ENCODE data around the gene SLC27A1.
"Not testable (repeated sequence)": the region's sequence is repeated elsewhere in the genome, so short reads cannot be mapped to it uniquely, and the experiment has no call there.

SLC27A1 gene

DNA sequence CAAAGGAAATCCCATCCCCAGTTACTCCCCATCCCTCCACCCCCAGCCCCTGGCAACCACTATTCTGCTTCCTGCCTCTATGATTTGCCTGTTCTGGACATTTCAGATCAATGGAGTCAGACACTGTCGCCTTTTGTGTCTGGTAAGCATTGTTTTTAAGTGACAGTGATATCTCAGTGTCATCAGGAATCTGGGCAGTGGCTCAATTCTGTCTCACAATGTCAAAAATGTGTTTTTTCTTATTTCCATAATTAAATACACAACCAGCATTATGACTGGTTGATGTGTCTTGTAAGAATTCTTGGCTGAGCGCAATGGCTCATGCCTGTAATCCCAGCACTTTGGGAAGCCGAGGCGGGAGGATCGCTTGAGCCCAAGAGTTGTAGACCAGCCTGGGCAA lies 21.0 kb downstream of the SLC27A1 start:
- Histone ChIP-seq H3K27ac (ENCODE audit: low read length) (no peak overlapping the region), H3K4me1 (ENCODE audit: control insufficient read depth in 1 of 2, insufficient read depth in 2 of 2, low read length in 2 of 2) (peaks cover 4 to 7% of the 10 kb centered on the region in 2 donors), H3K4me3 (ENCODE audit: low read depth in 1 of 2, low read length in 2 of 2) (no peak overlapping the region), H3K27me3 (ENCODE audit: low read depth, low read length) (no peaks in the 10 kb centered on the region), H3K36me3 (ENCODE audit: control insufficient read depth in 1 of 2, insufficient read depth in 2 of 2, low read length in 2 of 2) (peaks cover 0 to 4% of the 10 kb centered on the region in 2 donors), H3K9me3 (ENCODE audit: control insufficient read depth in 1 of 2, low read length in 2 of 2) (no peaks in the 10 kb centered on the region)

DNA sequence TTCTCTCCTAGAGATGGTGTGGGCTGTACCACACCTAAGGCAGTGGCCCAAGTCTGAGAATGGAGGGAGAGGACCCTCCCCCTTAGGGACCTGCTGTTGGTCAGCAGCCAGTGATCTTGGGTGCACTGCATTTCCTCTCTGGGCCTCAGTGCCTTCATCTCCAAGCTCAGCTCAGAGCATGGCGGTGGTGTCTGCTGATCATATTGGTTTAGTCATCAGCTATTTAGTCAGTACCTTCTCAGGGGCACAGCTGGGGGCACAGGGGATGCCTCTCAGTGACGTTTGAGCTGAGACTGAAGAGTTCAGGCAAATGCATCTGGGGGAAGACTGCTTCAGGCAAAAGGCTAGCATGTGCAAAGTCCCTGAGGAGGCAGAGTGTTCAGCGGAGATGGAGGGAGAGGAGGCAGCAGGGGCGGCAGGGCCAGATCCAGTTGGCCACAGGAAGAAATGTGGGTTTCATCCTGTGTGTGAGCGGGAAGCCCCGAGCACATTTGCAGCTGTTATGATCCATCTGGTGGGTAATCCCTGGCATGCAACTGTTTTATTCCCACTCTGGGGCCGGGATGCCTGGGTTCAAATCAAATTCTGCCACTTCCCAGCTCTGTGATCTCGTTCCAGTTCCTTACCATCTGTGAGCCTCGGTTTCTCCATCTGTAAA lies 25.4 kb downstream of the SLC27A1 start:
- Histone ChIP-seq H3K4me1 (ENCODE audit: control insufficient read depth in 1 of 2, insufficient read depth in 2 of 2, low read length in 2 of 2) (peaks cover 0 to 10% of the 10 kb centered on the region in 2 donors), H3K27ac (ENCODE audit: low read length) (no peak overlapping the region), H3K27me3 (ENCODE audit: low read depth, low read length) (no peaks in the 10 kb centered on the region), H3K9me3 (ENCODE audit: control insufficient read depth in 1 of 2, low read length in 2 of 2) (no peaks in the 10 kb centered on the region), H3K4me3 (ENCODE audit: low read depth in 1 of 2, low read length in 2 of 2) (no peak overlapping the region), H3K36me3 (ENCODE audit: control insufficient read depth in 1 of 2, insufficient read depth in 2 of 2, low read length in 2 of 2) (peaks cover 0 to 11% of the 10 kb centered on the region in 2 donors)

- Histone ChIP-seq H3K9me3 (ENCODE audit: control insufficient read depth in 1 of 2, low read length in 2 of 2) (no peaks in the 10 kb centered on the region), H3K27me3 (ENCODE audit: low read depth, low read length) (no peaks in the 10 kb centered on the region), H3K27ac (ENCODE audit: low read length) (no peak overlapping the region), H3K4me3 (ENCODE audit: low read depth in 1 of 2, low read length in 2 of 2) (no peak overlapping the region), H3K36me3 (ENCODE audit: control insufficient read depth in 1 of 2, insufficient read depth in 2 of 2, low read length in 2 of 2) (peaks cover 0 to 17% of the 10 kb centered on the region in 2 donors), H3K4me1 (ENCODE audit: control insufficient read depth in 1 of 2, insufficient read depth in 2 of 2, low read length in 2 of 2) (peaks cover 0 to 10% of the 10 kb centered on the region in 2 donors)
Observed at GRCh38 chr19:17496337-17496997, 26.1 kb downstream of the SLC27A1 start.

GRCh38 chr19:17497149-17497798 lies 26.9 kb downstream of the SLC27A1 start:
- peaks cover 0 to 17% of the 10 kb centered on the region in 2 donors for H3K36me3 ChIP-seq (ENCODE audit: control insufficient read depth in 1 of 2, insufficient read depth in 2 of 2, low read length in 2 of 2)
- peaks cover 0 to 10% of the 10 kb centered on the region in 2 donors for H3K4me1 ChIP-seq (ENCODE audit: control insufficient read depth in 1 of 2, insufficient read depth in 2 of 2, low read length in 2 of 2)
- no peak overlapping the region for H3K27ac ChIP-seq (ENCODE audit: low read length)
- H3K4me3 ChIP-seq (ENCODE audit: low read depth in 1 of 2, low read length in 2 of 2), result no peak overlapping the region
- no peaks in the 10 kb centered on the region for H3K27me3 ChIP-seq (ENCODE audit: low read depth, low read length)
- H3K9me3 ChIP-seq (ENCODE audit: control insufficient read depth in 1 of 2, low read length in 2 of 2), result no peaks in the 10 kb centered on the region

- Histone ChIP-seq H3K4me1 (ENCODE audit: control insufficient read depth in 1 of 2, insufficient read depth in 2 of 2, low read length in 2 of 2) (peaks cover 0 to 10% of the 10 kb centered on the region in 2 donors), H3K36me3 (ENCODE audit: control insufficient read depth in 1 of 2, insufficient read depth in 2 of 2, low read length in 2 of 2) (peaks cover 0 to 17% of the 10 kb centered on the region in 2 donors)
- H3K4me3 ChIP-seq (ENCODE audit: low read depth in 1 of 2, low read length in 2 of 2); H3K27me3 ChIP-seq (ENCODE audit: low read depth, low read length); H3K27ac ChIP-seq (ENCODE audit: low read length); H3K9me3 ChIP-seq (ENCODE audit: control insufficient read depth in 1 of 2, low read length in 2 of 2): not testable (repeated sequence)
Observed at GRCh38 chr19:17499025-17499424, 28.7 kb downstream of the SLC27A1 start.

GRCh38 chr19:17499648-17500446 lies 29.5 kb downstream of the SLC27A1 start:
- Histone ChIP-seq H3K27me3 (ENCODE audit: low read depth, low read length) (no peaks in the 10 kb centered on the region), H3K36me3 (ENCODE audit: control insufficient read depth in 1 of 2, insufficient read depth in 2 of 2, low read length in 2 of 2) (peaks cover 0 to 17% of the 10 kb centered on the region in 2 donors), H3K4me3 (ENCODE audit: low read depth in 1 of 2, low read length in 2 of 2) (no peak overlapping the region), H3K4me1 (ENCODE audit: control insufficient read depth in 1 of 2, insufficient read depth in 2 of 2, low read length in 2 of 2) (peaks cover 0 to 10% of the 10 kb centered on the region in 2 donors), H3K27ac (ENCODE audit: low read length) (no peak overlapping the region), H3K9me3 (ENCODE audit: control insufficient read depth in 1 of 2, low read length in 2 of 2) (no peaks in the 10 kb centered on the region)

GRCh38 chr19:17500447-17501198 lies 30.3 kb downstream of the SLC27A1 start:
- H3K4me3 ChIP-seq (ENCODE audit: low read depth in 1 of 2, low read length in 2 of 2), result no peak overlapping the region
- no peak overlapping the region for H3K27ac ChIP-seq (ENCODE audit: low read length)
- no peaks in the 10 kb centered on the region for H3K27me3 ChIP-seq (ENCODE audit: low read depth, low read length)
- peaks cover 0 to 16% of the 10 kb centered on the region in 2 donors for H3K4me1 ChIP-seq (ENCODE audit: control insufficient read depth in 1 of 2, insufficient read depth in 2 of 2, low read length in 2 of 2)
- no peaks in the 10 kb centered on the region for H3K9me3 ChIP-seq (ENCODE audit: control insufficient read depth in 1 of 2, low read length in 2 of 2)
- peaks cover 0 to 17% of the 10 kb centered on the region in 2 donors for H3K36me3 ChIP-seq (ENCODE audit: control insufficient read depth in 1 of 2, insufficient read depth in 2 of 2, low read length in 2 of 2)

- Histone ChIP-seq H3K9me3 (ENCODE audit: control insufficient read depth in 1 of 2, low read length in 2 of 2) (no peaks in the 10 kb centered on the region), H3K27ac (ENCODE audit: low read length) (no peak overlapping the region), H3K4me1 (ENCODE audit: control insufficient read depth in 1 of 2, insufficient read depth in 2 of 2, low read length in 2 of 2) (peaks cover 0 to 14% of the 10 kb centered on the region in 2 donors), H3K27me3 (ENCODE audit: low read depth, low read length) (no peaks in the 10 kb centered on the region), H3K36me3 (ENCODE audit: control insufficient read depth in 1 of 2, insufficient read depth in 2 of 2, low read length in 2 of 2) (peaks cover 0 to 17% of the 10 kb centered on the region in 2 donors), H3K4me3 (ENCODE audit: low read depth in 1 of 2, low read length in 2 of 2) (no peak overlapping the region)
Observed at GRCh38 chr19:17503240-17503639, 32.9 kb downstream of the SLC27A1 start.

DNA sequence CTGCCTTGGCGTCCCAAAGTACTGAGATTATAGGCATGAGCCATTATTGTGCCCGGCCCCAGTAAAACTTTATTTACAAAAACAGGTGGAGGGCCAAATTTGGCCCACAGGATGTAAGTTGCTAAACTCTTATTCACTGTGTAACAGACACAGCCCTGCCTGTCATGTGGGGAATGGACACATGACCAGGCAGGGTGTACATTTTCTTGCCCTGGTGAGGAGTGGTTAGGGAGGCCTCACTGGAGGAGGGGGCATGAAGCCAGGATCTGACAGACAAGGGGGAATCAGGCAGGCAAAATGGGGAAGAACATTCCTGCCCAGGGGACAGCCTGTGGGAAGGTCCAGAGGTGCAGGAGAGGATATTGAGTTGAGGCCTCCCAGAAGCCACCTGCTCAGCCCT lies 33.7 kb downstream of the SLC27A1 start:
- peaks cover 0 to 17% of the 10 kb centered on the region in 2 donors for H3K36me3 ChIP-seq (ENCODE audit: control insufficient read depth in 1 of 2, insufficient read depth in 2 of 2, low read length in 2 of 2)
- H3K27me3 ChIP-seq (ENCODE audit: low read depth, low read length), result no peaks in the 10 kb centered on the region
- no peak overlapping the region for H3K4me3 ChIP-seq (ENCODE audit: low read depth in 1 of 2, low read length in 2 of 2)
- no peaks in the 10 kb centered on the region for H3K9me3 ChIP-seq (ENCODE audit: control insufficient read depth in 1 of 2, low read length in 2 of 2)
- peaks cover 0 to 19% of the 10 kb centered on the region in 2 donors for H3K4me1 ChIP-seq (ENCODE audit: control insufficient read depth in 1 of 2, insufficient read depth in 2 of 2, low read length in 2 of 2)
- H3K27ac ChIP-seq (ENCODE audit: low read length), result no peak overlapping the region

- Histone ChIP-seq H3K36me3 (ENCODE audit: control insufficient read depth in 1 of 2, insufficient read depth in 2 of 2, low read length in 2 of 2) (peaks cover 0 to 17% of the 10 kb centered on the region in 2 donors), H3K27me3 (ENCODE audit: low read depth, low read length) (no peaks in the 10 kb centered on the region)
Observed at GRCh38 chr19:17504456-17504855, 34.1 kb downstream of the SLC27A1 start.

More at GRCh38 chr19:17504456-17504855, 34.1 kb downstream of the SLC27A1 start:
- no peak overlapping the region for H3K27ac ChIP-seq (ENCODE audit: low read length)
- no peak overlapping the region for H3K4me3 ChIP-seq (ENCODE audit: low read depth in 1 of 2, low read length in 2 of 2)
- no peaks in the 10 kb centered on the region for H3K9me3 ChIP-seq (ENCODE audit: control insufficient read depth in 1 of 2, low read length in 2 of 2)
- H3K4me1 ChIP-seq (ENCODE audit: control insufficient read depth in 1 of 2, insufficient read depth in 2 of 2, low read length in 2 of 2), result peaks cover 0 to 19% of the 10 kb centered on the region in 2 donors

Measured in muscle layer of duodenum (tissue), 2 donors.